ELR (cell line): Measurements from ENCODE around the gene XAF1.
A peak's percentile ranks its signal among the peaks of the same experiment; 100 is the strongest.
"Not testable (repeated sequence)": the region's sequence is repeated elsewhere in the genome, so short reads cannot be mapped to it uniquely, and the experiment has no call there.

Experiments used
- DNase-seq: peaks from one replicate; pipeline ENCODE4 v3.0.0-alpha.2; 2015; ENCODE audit warnings: low read depth

The XAF1 gene

GRCh38 chr17:6753546-6753945 lies 2.3 kb upstream of the XAF1 start:
- DNase-seq, result peak; percentile 14

GRCh38 chr17:6755281-6755680 lies 565 bp upstream of the XAF1 start:
- DNase-seq, result peak; percentile 15

GRCh38 chr17:6756425-6757031 lies 682 bp downstream of the XAF1 start:
- no peak for DNase-seq

- no peak for DNase-seq
Observed at GRCh38 chr17:6757747-6758146, 1.9 kb downstream of the XAF1 start.

- DNase-seq, result no peak
Observed at GRCh38 chr17:6761779-6762178, 5.9 kb downstream of the XAF1 start.

- no peak for DNase-seq
Observed at GRCh38 chr17:6768447-6768846, 12.6 kb downstream of the XAF1 start.

- DNase-seq, result no peak
Observed at GRCh38 chr17:6772016-6772415, 16.2 kb downstream of the XAF1 start.

- DNase-seq, result not testable (repeated sequence)
Observed at GRCh38 chr17:6774906-6775305, 19.1 kb downstream of the XAF1 start.

- DNase-seq, result no peak
Observed at GRCh38 chr17:6775871-6776405, 20.1 kb downstream of the XAF1 start, which contains the start of gene FBXO39. FBXO39 (plus strand) TSS chr17:6776215; CDS start chr17:6779869, 3,654 bp downstream.

- no peak for DNase-seq
Observed at GRCh38 chr17:6779411-6779810, 23.6 kb downstream of the XAF1 start.

GRCh38 chr17:6780001-6780400 lies 24.2 kb downstream of the XAF1 start:
- no peak for DNase-seq

GRCh38 chr17:6780886-6781285 lies 25.0 kb downstream of the XAF1 start:
- peak; percentile 18 for DNase-seq

GRCh38 chr17:6782244-6782643 lies 26.4 kb downstream of the XAF1 start:
- DNase-seq, result no peak

- DNase-seq, result peak; percentile 80
Observed at GRCh38 chr17:6786618-6787017, 30.8 kb downstream of the XAF1 start.

GRCh38 chr17:6787081-6787693 lies 31.3 kb downstream of the XAF1 start:
- DNase-seq, result no peak

- DNase-seq, result no peak
Observed at GRCh38 chr17:6789146-6789545, 33.3 kb downstream of the XAF1 start.

- DNase-seq, result no peak
Observed at GRCh38 chr17:6793748-6794493, 38.1 kb downstream of the XAF1 start.

GRCh38 chr17:6796017-6796886 lies 40.4 kb downstream of the XAF1 start:
- no peak for DNase-seq

GRCh38 chr17:6796887-6797490 lies 41.1 kb downstream of the XAF1 start:
- peak; percentile 58 for DNase-seq

GRCh38 chr17:6797718-6798351 lies 42.0 kb downstream of the XAF1 start:
- no peak for DNase-seq

- DNase-seq, result no peak
Observed at GRCh38 chr17:6799738-6800137, 43.9 kb downstream of the XAF1 start.
